Right atrium auricular region (tissue), 2 donors: ENCODE data around the gene WDR5. TPM values are rescaled to one million over a fixed set of nuclear protein-coding genes. Genes with fewer than 3 reads are reported as not detected.

ENCODE experiments used
- DNase-seq: peaks from one replicate; pipeline ENCODE4 v3.0.0-alpha.2; 2019; ENCODE audit warnings: low spot score
- H3K27ac ChIP-seq, 2 donors: fragments of 200-600 bp; sonication (generic); 1 replicate in 1 of 2; 2 replicates in 1 of 2; pipeline ENCODE4 v1.5.1; 2016 to 2019
- H3K27me3 ChIP-seq, 2 donors: fragments of 200-600 bp; sonication (generic); one replicate each; pipeline versions ENCODE4 v1.5.1 to v1.6.0; 2017 to 2019
- H3K36me3 ChIP-seq: fragments of 200-600 bp; sonication (generic); one replicate; pipeline ENCODE4 v1.5.1; 2016
- H3K4me1 ChIP-seq, 2 donors: fragments of 200-600 bp; sonication (generic); one replicate each; pipeline versions ENCODE4 v1.5.1 to v1.6.0; 2017 to 2019
- H3K4me3 ChIP-seq, 2 donors: fragments of 200-600 bp; sonication (generic); 1 replicate in 1 of 2; 2 replicates in 1 of 2; pipeline ENCODE4 v1.5.1; 2017 to 2019; ENCODE audit warnings: mild to moderate bottlenecking in 1 of 2, moderate library complexity in 1 of 2
- H3K9me3 ChIP-seq, 2 donors: fragments of 200-600 bp; sonication (generic); one replicate each; pipeline ENCODE4 v1.5.1; 2019
- CTCF ChIP-seq, 2 donors: fragments of 200-600 bp; sonication (generic); IDR thresholded peaks; one replicate each; pipeline ENCODE4 v1.5.1; 2019; ENCODE audit warnings: antibody characterized with exemption in 2 of 2
- total RNA-seq, 2 donors: library from RNA; depleted of rRNA; stranded (reverse); fragments of >200 nt; gene quantifications; one replicate each; pipeline ENCODE4 v1.1.0, GENCODE V29; 2016

The WDR5 gene
- total RNA-seq, 2 donors from 2014 or later, result 14.1 to 17.5 TPM

DNA sequence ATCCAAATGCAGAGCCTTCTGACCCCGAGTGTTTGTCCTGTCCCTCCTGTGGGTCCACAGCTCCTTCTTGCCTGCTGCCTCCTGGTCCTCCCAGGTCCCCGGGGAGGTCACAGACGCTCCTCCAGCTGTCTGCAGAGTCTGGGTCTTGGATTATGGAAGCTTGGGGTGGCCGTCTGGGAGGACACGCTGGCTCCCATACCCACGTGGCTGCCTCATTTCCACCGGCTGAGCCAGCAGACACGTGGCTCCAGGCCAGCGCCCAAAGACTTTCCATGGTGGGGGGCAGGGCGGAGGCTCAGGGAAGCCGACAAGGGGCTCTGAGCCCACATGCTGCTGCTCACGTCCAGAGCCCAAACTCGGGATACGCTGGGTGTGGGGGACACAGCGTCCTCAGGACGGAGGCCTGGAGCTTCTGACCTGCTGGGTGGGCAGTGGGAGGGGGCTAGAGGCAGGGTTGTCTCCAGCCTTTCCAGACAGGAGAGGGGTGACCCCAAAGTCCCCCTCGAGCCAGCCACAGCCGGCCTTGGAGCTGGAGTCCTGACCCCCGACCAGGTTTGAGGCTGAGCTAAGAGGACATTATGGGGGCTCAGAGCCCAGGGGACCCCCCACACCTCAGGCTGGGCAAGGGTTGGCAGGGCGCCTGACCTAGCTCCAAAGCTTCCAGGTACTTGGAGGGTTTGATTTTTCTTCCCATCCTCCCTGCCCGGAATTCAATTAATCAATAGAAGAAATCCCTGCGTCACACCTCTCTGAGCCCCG lies 52.7 kb downstream of the WDR5 start:
- Histone ChIP-seq H3K4me1 (peaks cover 0 to 7% of the 10 kb centered on the region in 2 donors), H3K36me3 (no peaks in the 10 kb centered on the region), H3K9me3 (no peaks in the 10 kb centered on the region), H3K4me3 (no peak overlapping the region), H3K27me3 (no peaks in the 10 kb centered on the region), H3K27ac (no peak overlapping the region)
- no peak for DNase-seq
- TF ChIP-seq CTCF (IDR thresholded peaks at IDR 0.05), result no peak

GRCh38 chr9:134189145-134189469 lies 53.2 kb downstream of the WDR5 start:
- no peaks in the 10 kb centered on the region for H3K9me3 ChIP-seq
- H3K27me3 ChIP-seq, result no peaks in the 10 kb centered on the region
- H3K36me3 ChIP-seq, result no peaks in the 10 kb centered on the region
- no peak for TF ChIP-seq CTCF (IDR thresholded peaks at IDR 0.05)
- peaks cover 0 to 7% of the 10 kb centered on the region in 2 donors for H3K4me1 ChIP-seq
- no peak overlapping the region for H3K27ac ChIP-seq
- no peak for DNase-seq
- H3K4me3 ChIP-seq, result no peak overlapping the region

DNA sequence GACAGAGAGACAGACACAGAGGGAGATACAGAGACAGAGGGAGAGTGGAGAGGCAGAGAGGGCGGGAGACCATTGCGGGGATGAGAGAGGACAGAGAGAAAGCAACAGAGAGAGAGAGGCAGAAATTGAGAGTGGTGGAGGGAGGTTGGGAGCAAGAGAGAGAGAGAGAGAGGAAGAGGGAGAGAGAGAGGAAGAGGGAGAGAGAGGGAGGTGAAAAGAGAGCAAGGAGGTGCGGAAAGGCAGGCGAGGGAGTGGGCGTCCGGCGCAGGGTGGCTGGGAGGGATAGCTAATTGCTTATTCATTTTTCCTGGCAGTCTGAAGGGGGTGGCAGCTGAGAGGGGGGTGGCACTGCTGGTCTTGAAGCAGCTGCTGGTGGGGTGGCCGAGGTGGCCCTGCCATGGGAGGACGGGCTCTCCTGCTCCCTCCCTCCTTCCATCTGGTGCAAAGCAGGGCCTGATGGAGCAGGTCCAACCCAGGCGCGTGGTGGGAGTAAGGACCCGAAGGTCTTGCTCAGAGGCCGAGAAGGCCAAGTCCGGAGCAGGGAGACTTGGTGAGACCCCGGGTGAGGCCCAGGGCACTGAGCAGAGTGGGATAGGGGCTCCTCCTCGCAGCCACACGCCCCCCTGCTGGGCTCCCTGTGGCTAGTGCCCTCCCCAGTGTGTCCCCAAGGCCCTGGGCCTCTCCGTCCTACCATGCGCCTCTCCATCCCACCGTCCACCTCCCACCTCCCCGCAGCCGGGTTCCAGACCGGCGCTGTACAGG lies 53.8 kb downstream of the WDR5 start:
- Histone ChIP-seq H3K36me3 (no peaks in the 10 kb centered on the region), H3K9me3 (no peaks in the 10 kb centered on the region), H3K4me1 (peaks cover 0 to 7% of the 10 kb centered on the region in 2 donors), H3K4me3 (no peak overlapping the region), H3K27me3 (no peaks in the 10 kb centered on the region), H3K27ac (no peak overlapping the region)
- no peak for DNase-seq
- TF ChIP-seq CTCF (IDR thresholded peaks at IDR 0.05), result no peak

GRCh38 chr9:134190232-134191121 lies 54.6 kb downstream of the WDR5 start:
- Histone ChIP-seq H3K27me3 (no peaks in the 10 kb centered on the region), H3K36me3 (no peaks in the 10 kb centered on the region)
- DNase-seq, result no peak

More at GRCh38 chr9:134190232-134191121, 54.6 kb downstream of the WDR5 start:
- no peaks in the 10 kb centered on the region for H3K9me3 ChIP-seq
- peaks cover 0 to 7% of the 10 kb centered on the region in 2 donors for H3K4me1 ChIP-seq
- TF ChIP-seq CTCF (IDR thresholded peaks at IDR 0.05), result no peak
- H3K27ac ChIP-seq, result no peak overlapping the region
- no peak overlapping the region for H3K4me3 ChIP-seq
